GM12875 (cell line): ENCODE measurements around the gene NFIX.

Source experiments
- H3K4me3 ChIP-seq: one replicate; pipeline ENCODE4 v1.5.1; 2011; ENCODE audit warnings: low read depth, low read length, control low read depth
- CTCF ChIP-seq: IDR thresholded peaks from 2 replicates; pipeline ENCODE4 v1.5.1; 2011; ENCODE audit warnings: low read depth, mild to moderate bottlenecking, control low read depth, inconsistent platforms, low read length, moderate library complexity, borderline replicate concordance; ENCODE audit not compliant: insufficient read depth

The NFIX gene

GRCh38 chr19:13002166-13002898 is 7.1 kb downstream of the NFIX start:
- no peak overlapping the region for H3K4me3 ChIP-seq
- no peak for TF ChIP-seq CTCF

- TF ChIP-seq CTCF: no peak
- no peak overlapping the region for H3K4me3 ChIP-seq
Observed at GRCh38 chr19:13003081-13003480, 7.8 kb downstream of the NFIX start.

- TF ChIP-seq CTCF: no peak
- H3K4me3 ChIP-seq: no peak overlapping the region
Observed at GRCh38 chr19:13004273-13004672, 9.0 kb downstream of the NFIX start.

- TF ChIP-seq CTCF: no peak
- no peak overlapping the region for H3K4me3 ChIP-seq
Observed at GRCh38 chr19:13005253-13005652, 10.0 kb downstream of the NFIX start.

GRCh38 chr19:13005861-13006370 is 10.6 kb downstream of the NFIX start:
- TF ChIP-seq CTCF: no peak
- H3K4me3 ChIP-seq: no peak overlapping the region

- H3K4me3 ChIP-seq: no peak overlapping the region
- no peak for TF ChIP-seq CTCF
Observed at GRCh38 chr19:13006431-13007281, 11.4 kb downstream of the NFIX start.
